ENCODE results near the gene FIZ1.

The FIZ1 gene

GRCh38 chr19:55619286-55619685, 20.0 kb upstream of the FIZ1 start:
- no peaks in the 10 kb centered on the region for H3K27me3 ChIP-seq (ENCODE audit: control insufficient read depth, insufficient read depth, low read length)
- H3K9me3 ChIP-seq (ENCODE audit: control insufficient read depth, insufficient read depth, low read length): no peaks in the 10 kb centered on the region
- no peak overlapping the region for H3K4me3 ChIP-seq (ENCODE audit: low read depth, low read length)
- H3K4me1 ChIP-seq (ENCODE audit: control insufficient read depth, insufficient read depth, low read length): no peaks in the 10 kb centered on the region
- no peak overlapping the region for H3K27ac ChIP-seq (ENCODE audit: low read depth, low read length)
- peaks cover 38% of the 10 kb centered on the region for H3K36me3 ChIP-seq (ENCODE audit: control insufficient read depth, insufficient read depth, low read length)
- no peak overlapping the region for H3K9ac ChIP-seq (ENCODE audit: low read depth, low read length)

GRCh38 chr19:55618426-55618825, 19.1 kb upstream of the FIZ1 start:
- Histone ChIP-seq H3K9ac (ENCODE audit: low read depth, low read length) (no peak overlapping the region), H3K4me1 (ENCODE audit: control insufficient read depth, insufficient read depth, low read length) (no peaks in the 10 kb centered on the region), H3K27me3 (ENCODE audit: control insufficient read depth, insufficient read depth, low read length) (no peaks in the 10 kb centered on the region), H3K27ac (ENCODE audit: low read depth, low read length) (no peak overlapping the region), H3K9me3 (ENCODE audit: control insufficient read depth, insufficient read depth, low read length) (no peaks in the 10 kb centered on the region), H3K4me3 (ENCODE audit: low read depth, low read length) (no peak overlapping the region), H3K36me3 (ENCODE audit: control insufficient read depth, insufficient read depth, low read length) (peaks cover 38% of the 10 kb centered on the region)

GRCh38 chr19:55617426-55617825, 18.1 kb upstream of the FIZ1 start:
- Histone ChIP-seq H3K9me3 (ENCODE audit: control insufficient read depth, insufficient read depth, low read length) (no peaks in the 10 kb centered on the region), H3K4me3 (ENCODE audit: low read depth, low read length) (no peak overlapping the region), H3K9ac (ENCODE audit: low read depth, low read length) (no peak overlapping the region), H3K36me3 (ENCODE audit: control insufficient read depth, insufficient read depth, low read length) (peaks cover 38% of the 10 kb centered on the region), H3K27ac (ENCODE audit: low read depth, low read length) (no peak overlapping the region), H3K27me3 (ENCODE audit: control insufficient read depth, insufficient read depth, low read length) (no peaks in the 10 kb centered on the region), H3K4me1 (ENCODE audit: control insufficient read depth, insufficient read depth, low read length) (no peaks in the 10 kb centered on the region)

- no peaks in the 10 kb centered on the region for H3K27me3 ChIP-seq (ENCODE audit: control insufficient read depth, insufficient read depth, low read length)
- no peaks in the 10 kb centered on the region for H3K4me1 ChIP-seq (ENCODE audit: control insufficient read depth, insufficient read depth, low read length)
- no peak overlapping the region for H3K27ac ChIP-seq (ENCODE audit: low read depth, low read length)
- no peaks in the 10 kb centered on the region for H3K9me3 ChIP-seq (ENCODE audit: control insufficient read depth, insufficient read depth, low read length)
- H3K36me3 ChIP-seq (ENCODE audit: control insufficient read depth, insufficient read depth, low read length): peaks cover 34% of the 10 kb centered on the region
- H3K9ac ChIP-seq (ENCODE audit: low read depth, low read length): no peak overlapping the region
- no peak overlapping the region for H3K4me3 ChIP-seq (ENCODE audit: low read depth, low read length)
Measured at GRCh38 chr19:55616395-55616875, 17.1 kb upstream of the FIZ1 start.

- H3K27me3 ChIP-seq (ENCODE audit: control insufficient read depth, insufficient read depth, low read length): no peaks in the 10 kb centered on the region
- peaks cover 28% of the 10 kb centered on the region for H3K36me3 ChIP-seq (ENCODE audit: control insufficient read depth, insufficient read depth, low read length)
- no peak overlapping the region for H3K9ac ChIP-seq (ENCODE audit: low read depth, low read length)
- H3K4me3 ChIP-seq (ENCODE audit: low read depth, low read length): no peak overlapping the region
- H3K4me1 ChIP-seq (ENCODE audit: control insufficient read depth, insufficient read depth, low read length): no peaks in the 10 kb centered on the region
- H3K9me3 ChIP-seq (ENCODE audit: control insufficient read depth, insufficient read depth, low read length): no peaks in the 10 kb centered on the region
- no peak overlapping the region for H3K27ac ChIP-seq (ENCODE audit: low read depth, low read length)
Measured at GRCh38 chr19:55615543-55616394, 16.5 kb upstream of the FIZ1 start.

GRCh38 chr19:55614711-55615542, 15.6 kb upstream of the FIZ1 start:
- Histone ChIP-seq H3K27ac (ENCODE audit: low read depth, low read length) (no peak overlapping the region), H3K9ac (ENCODE audit: low read depth, low read length) (no peak overlapping the region), H3K4me3 (ENCODE audit: low read depth, low read length) (no peak overlapping the region), H3K4me1 (ENCODE audit: control insufficient read depth, insufficient read depth, low read length) (no peaks in the 10 kb centered on the region), H3K9me3 (ENCODE audit: control insufficient read depth, insufficient read depth, low read length) (no peaks in the 10 kb centered on the region), H3K36me3 (ENCODE audit: control insufficient read depth, insufficient read depth, low read length) (peaks cover 25% of the 10 kb centered on the region), H3K27me3 (ENCODE audit: control insufficient read depth, insufficient read depth, low read length) (no peaks in the 10 kb centered on the region)

- no peaks in the 10 kb centered on the region for H3K4me1 ChIP-seq (ENCODE audit: control insufficient read depth, insufficient read depth, low read length)
- H3K27ac ChIP-seq (ENCODE audit: low read depth, low read length): no peak overlapping the region
- no peak overlapping the region for H3K9ac ChIP-seq (ENCODE audit: low read depth, low read length)
- H3K4me3 ChIP-seq (ENCODE audit: low read depth, low read length): no peak overlapping the region
- H3K36me3 ChIP-seq (ENCODE audit: control insufficient read depth, insufficient read depth, low read length): peaks cover 29% of the 10 kb centered on the region
- H3K9me3 ChIP-seq (ENCODE audit: control insufficient read depth, insufficient read depth, low read length): no peaks in the 10 kb centered on the region
- no peaks in the 10 kb centered on the region for H3K27me3 ChIP-seq (ENCODE audit: control insufficient read depth, insufficient read depth, low read length)
Measured at GRCh38 chr19:55613930-55614710, 14.8 kb upstream of the FIZ1 start.

GRCh38 chr19:55613396-55613795, 14.1 kb upstream of the FIZ1 start:
- Histone ChIP-seq H3K27ac (ENCODE audit: low read depth, low read length) (no peak overlapping the region), H3K4me3 (ENCODE audit: low read depth, low read length) (no peak overlapping the region), H3K27me3 (ENCODE audit: control insufficient read depth, insufficient read depth, low read length) (no peaks in the 10 kb centered on the region), H3K4me1 (ENCODE audit: control insufficient read depth, insufficient read depth, low read length) (no peaks in the 10 kb centered on the region), H3K9ac (ENCODE audit: low read depth, low read length) (no peak overlapping the region), H3K9me3 (ENCODE audit: control insufficient read depth, insufficient read depth, low read length) (no peaks in the 10 kb centered on the region), H3K36me3 (ENCODE audit: control insufficient read depth, insufficient read depth, low read length) (peaks cover 29% of the 10 kb centered on the region)

GRCh38 chr19:55611983-55612645, 12.8 kb upstream of the FIZ1 start:
- Histone ChIP-seq H3K4me3 (ENCODE audit: low read depth, low read length) (no peak overlapping the region), H3K9ac (ENCODE audit: low read depth, low read length) (no peak overlapping the region), H3K27ac (ENCODE audit: low read depth, low read length) (no peak overlapping the region), H3K4me1 (ENCODE audit: control insufficient read depth, insufficient read depth, low read length) (no peaks in the 10 kb centered on the region), H3K9me3 (ENCODE audit: control insufficient read depth, insufficient read depth, low read length) (no peaks in the 10 kb centered on the region), H3K36me3 (ENCODE audit: control insufficient read depth, insufficient read depth, low read length) (peaks cover 25% of the 10 kb centered on the region), H3K27me3 (ENCODE audit: control insufficient read depth, insufficient read depth, low read length) (no peaks in the 10 kb centered on the region)

- peaks cover 6% of the 10 kb centered on the region for H3K4me1 ChIP-seq (ENCODE audit: control insufficient read depth, insufficient read depth, low read length)
- no peak overlapping the region for H3K27ac ChIP-seq (ENCODE audit: low read depth, low read length)
- no peak overlapping the region for H3K9ac ChIP-seq (ENCODE audit: low read depth, low read length)
- no peaks in the 10 kb centered on the region for H3K27me3 ChIP-seq (ENCODE audit: control insufficient read depth, insufficient read depth, low read length)
- no peaks in the 10 kb centered on the region for H3K9me3 ChIP-seq (ENCODE audit: control insufficient read depth, insufficient read depth, low read length)
- no peak overlapping the region for H3K4me3 ChIP-seq (ENCODE audit: low read depth, low read length)
- H3K36me3 ChIP-seq (ENCODE audit: control insufficient read depth, insufficient read depth, low read length): peaks cover 26% of the 10 kb centered on the region
Measured at GRCh38 chr19:55611300-55611982, 12.1 kb upstream of the FIZ1 start.

Measured in HUES48 (cell line).